Activated T-cell treated with anti-CD3 and anti-CD28 coated beads for 1 hour (primary cell): ENCODE measurements around the gene IRAG1.

Experiments used
- DNase-seq: peaks from one replicate; pipeline ENCODE4 v3.0.0-alpha.2; 2020; ENCODE audit warnings: low read depth

Gene IRAG1

DNA sequence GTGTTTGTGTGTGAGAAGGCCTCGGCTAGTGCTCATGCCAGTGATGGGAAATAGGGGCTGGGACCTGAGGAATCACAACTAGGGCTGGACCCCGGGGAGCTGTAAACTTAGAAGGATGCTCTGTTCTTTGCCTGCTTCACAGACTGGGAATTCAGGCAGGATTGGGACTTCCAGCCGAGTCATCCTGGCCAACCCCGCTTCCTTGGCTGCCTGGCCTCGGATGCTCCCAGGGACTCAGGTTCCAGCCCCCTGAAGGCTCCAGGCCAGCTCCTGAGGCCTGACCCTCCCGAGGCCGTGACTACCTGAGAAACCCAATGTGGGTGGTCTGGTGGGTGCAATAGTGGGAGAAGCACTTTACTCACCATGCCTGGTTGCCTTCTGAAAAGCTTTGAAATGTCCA, 44.7 kb downstream of the IRAG1 start:
- no peak for DNase-seq

DNA sequence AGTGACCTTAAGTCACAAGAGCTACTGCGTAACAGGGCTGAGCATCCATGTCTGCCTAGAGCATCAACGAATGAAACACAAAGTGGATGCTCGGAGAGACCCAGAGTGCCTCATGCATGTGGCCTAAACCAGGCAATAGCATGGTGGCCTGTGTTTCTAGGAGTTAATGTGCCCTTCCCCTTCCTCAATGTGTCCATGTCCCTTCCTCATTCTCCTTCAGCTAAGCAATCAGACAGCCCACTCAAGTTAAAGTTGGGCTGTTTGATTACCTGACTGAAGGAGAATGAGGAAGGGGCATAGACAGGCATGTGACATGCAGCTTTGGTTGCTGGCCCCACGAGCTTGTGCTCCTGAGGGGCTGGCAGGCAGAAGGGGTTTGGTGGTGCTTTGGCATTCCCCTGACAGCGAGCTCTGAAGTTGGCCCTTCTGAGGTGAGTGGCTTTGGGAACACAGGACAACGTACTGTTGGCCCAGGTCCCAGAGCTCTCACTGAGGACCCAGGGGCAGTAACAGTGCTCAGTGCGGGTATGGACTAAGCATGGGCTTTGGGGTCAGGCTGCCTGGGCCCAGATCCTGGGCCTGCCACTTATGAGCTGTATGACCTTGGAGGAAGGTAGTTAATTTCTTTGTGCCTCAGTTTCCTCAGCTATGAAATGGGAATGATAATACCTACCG, 46.7 kb downstream of the IRAG1 start:
- DNase-seq, result no peak

GRCh38 chr11:10646005-10646404, 47.5 kb downstream of the IRAG1 start:
- DNase-seq, result no peak

GRCh38 chr11:10645212-10645795, 48.3 kb downstream of the IRAG1 start:
- no peak for DNase-seq
